Motor neuron (in vitro differentiated cells): ENCODE results near the gene ZNF358. TPM values are rescaled to one million over a fixed set of nuclear protein-coding genes. Genes with fewer than 3 reads are reported as not detected.

Experiments
- ATAC-seq, 8 experiments: fragments of 200-7000 bp; cut with Tn5 transposase; replicated peaks in 6 of 8; 2 replicates each; pipeline ENCODE4 v1.8.0; 2021; ENCODE audit warnings: mild to moderate bottlenecking in 8 of 8, moderate library complexity in 8 of 8
- H3K27ac ChIP-seq, 2 donors: fragments of 250-450 bp; sonication (Bioruptor Pico); 2 replicates each; pipeline ENCODE4 v1.9.0; 2021; ENCODE audit warnings: antibody characterized with exemption in 2 of 2, mild to moderate bottlenecking in 2 of 2, moderate library complexity in 1 of 2
- H3K4me1 ChIP-seq, 2 donors: fragments of 250-450 bp; sonication (Bioruptor Pico); replicated peaks in 1 of 2; 2 replicates each; pipeline ENCODE4 v1.6.1; 2021; ENCODE audit warnings: antibody characterized with exemption in 2 of 2, mild to moderate bottlenecking in 2 of 2, moderate library complexity in 1 of 2
- H3K4me3 ChIP-seq, 5 donors: fragments of 250-450 bp; sonication (Bioruptor Pico); 2 replicates each; pipeline ENCODE4 v1.9.0; 2021; ENCODE audit warnings: antibody characterized with exemption in 5 of 5, mild to moderate bottlenecking in 5 of 5, moderate library complexity in 4 of 5
- WGBS, 10 experiments: fragments of 450-650 bp; shearing (Covaris generic); methylation state at CpG; one replicate each; pipeline ENCODE4 v1.0.0; 2022; 5-methylcytosine and 5-hydroxymethylcytosine counted together
- in situ Hi-C, 9 experiments: fragments of 400-800 bp; cut with MboI; loops; one replicate each; pipeline ENCODE4 v1.15.0; 2021; ENCODE audit warnings: low sequenced_read_pairs in 9 of 9, low pct_unique_long_range_greater_than_20kb in 2 of 9; ENCODE audit not compliant: unreplicated experiment in 9 of 9
- total RNA-seq, 8 experiments: library from RNA; unstranded; fragments of 300-600 nt; gene quantifications; 2 replicates each; pipeline versions ENCODE4 v1.2.3 to v1.2.4, GENCODE V29; 2022

The ZNF358 gene
- total RNA-seq, 8 experiments from 2014 or later: 8.4 to 44.2 (median 26.5) TPM

DNA sequence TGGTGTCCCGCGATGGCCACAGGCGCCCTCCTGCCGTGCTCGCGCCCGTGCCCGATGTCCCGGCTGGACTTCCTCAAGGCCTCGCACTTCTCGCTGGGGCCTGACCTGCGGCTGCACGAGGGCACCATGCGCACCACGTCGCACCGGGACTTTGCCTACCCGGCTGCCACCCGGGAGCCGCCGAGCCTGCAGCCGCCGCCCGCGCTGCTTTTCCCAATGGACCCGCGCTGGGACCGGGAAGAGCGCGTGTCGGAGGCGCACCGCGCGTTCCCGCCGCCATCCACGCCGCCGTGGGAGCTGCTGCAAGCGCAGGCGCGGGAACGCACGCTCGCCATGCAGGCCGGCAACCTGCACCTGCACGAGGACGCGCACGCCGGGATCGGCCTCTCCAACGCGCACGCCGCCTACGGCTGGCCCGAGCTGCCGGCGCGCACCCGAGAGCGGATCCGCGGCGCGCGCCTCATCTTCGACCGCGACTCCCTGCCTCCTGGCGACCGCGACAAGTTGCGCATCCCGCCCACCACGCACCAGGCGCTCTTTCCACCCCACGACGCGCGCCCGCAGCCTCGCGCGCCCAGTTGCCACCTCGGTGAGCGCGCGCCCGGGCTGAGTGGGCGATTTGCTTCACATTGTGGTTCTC, 15.0 kb upstream of the ZNF358 start:
- 0 to 8% (median 4%) methylated on average over 3 to 16 of the region's 93 CpGs; no CpG with 5 or more reads in 6 of the 10 experiments for WGBS, 10 experiments
- in situ Hi-C loops: no loop called here
- peak overlapping the region; percentile 26 to 38 (median 31) for H3K4me3 ChIP-seq
- ATAC-seq: peak in 7 of 8 experiments; percentile 59 to 89 (median 87)
- H3K27ac ChIP-seq: peak overlapping the region; percentile 27 to 45
- peaks cover 9 to 16% of the 10 kb centered on the region in 2 donors for H3K4me1 ChIP-seq

DNA sequence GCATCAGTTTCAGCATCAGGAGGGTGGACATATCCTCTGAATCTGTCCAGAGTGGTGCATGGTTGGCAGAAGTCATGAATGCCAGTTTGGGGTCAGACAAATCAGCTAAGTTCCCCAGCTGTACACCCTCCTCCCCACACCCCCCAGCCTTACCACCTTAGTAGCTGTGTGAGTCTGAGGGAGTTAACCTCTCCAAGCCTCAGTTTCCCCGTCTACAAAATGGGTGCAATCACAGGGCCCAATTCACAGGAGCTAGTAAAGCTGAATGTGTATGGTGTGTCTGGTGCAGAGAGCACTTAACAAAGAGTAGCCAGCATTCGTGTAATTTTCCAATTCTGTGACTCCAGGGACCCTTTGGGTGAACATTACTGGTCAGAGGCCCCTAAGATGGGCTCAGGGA, 13.4 kb upstream of the ZNF358 start:
- 0% methylated on average over 1 to 2 of the region's 2 CpGs; no CpG with 5 or more reads in 7 of the 10 experiments for WGBS, 10 experiments
- H3K4me1 ChIP-seq: peaks cover 9 to 16% of the 10 kb centered on the region in 2 donors
- no peak overlapping the region for H3K27ac ChIP-seq
- H3K4me3 ChIP-seq: no peak overlapping the region
- in situ Hi-C loops: no loop called here
- ATAC-seq: no peak

DNA sequence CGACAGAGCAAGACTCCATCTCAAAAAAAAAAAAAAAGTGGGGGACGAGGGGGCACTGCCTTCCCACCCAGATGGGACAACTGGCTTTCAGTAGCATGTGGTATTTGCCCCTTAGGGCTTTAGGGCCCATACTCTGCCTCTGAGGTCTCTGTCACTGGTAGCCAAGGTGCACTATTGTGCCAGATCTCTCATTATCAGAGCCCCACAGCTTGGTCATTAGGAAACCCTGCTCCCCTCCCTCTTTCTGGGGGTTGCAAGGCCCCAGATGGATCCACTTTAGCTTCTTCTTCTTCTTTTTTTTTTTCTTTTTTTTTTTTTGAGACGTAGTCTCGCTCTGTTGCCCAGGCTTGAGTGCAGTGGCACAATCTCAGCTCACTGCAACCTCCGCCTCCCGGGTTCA, 11.2 kb upstream of the ZNF358 start:
- H3K27ac ChIP-seq: no peak overlapping the region
- in situ Hi-C loops: no loop called here
- H3K4me1 ChIP-seq: peaks cover 9 to 23% of the 10 kb centered on the region in 2 donors
- no peak for ATAC-seq
- H3K4me3 ChIP-seq: no peak overlapping the region
- 8 to 100% (median 40%) methylated on average over 1 to 4 of the region's 6 CpGs; no CpG with 5 or more reads in 3 of the 10 experiments for whole genome bisulfite sequencing, 10 experiments

DNA sequence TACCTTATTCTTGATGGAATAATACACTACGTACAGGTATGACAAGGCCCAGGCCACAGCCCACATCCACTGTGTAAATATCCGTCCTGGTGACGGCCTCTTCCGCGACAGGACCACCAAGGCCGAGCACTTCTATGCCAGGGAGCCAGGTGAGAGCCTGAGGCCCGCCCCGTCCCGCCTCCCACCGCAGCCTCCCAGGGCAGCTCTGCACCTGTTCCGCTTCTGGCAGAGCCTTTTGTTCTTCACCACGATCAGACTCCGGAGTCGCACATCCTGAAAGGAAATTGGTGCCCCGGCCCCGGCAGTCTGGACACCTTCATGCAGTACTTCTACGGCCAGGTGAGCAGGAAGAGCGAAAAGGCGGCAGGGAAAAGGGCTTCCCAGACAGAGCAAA, 10.6 kb upstream of the ZNF358 start:
- in situ Hi-C loops: no loop called here
- no peak for ATAC-seq
- peak overlapping the region in 1 of 2 donors; percentile 74 for H3K27ac ChIP-seq
- peaks cover 9 to 23% of the 10 kb centered on the region in 2 donors for H3K4me1 ChIP-seq
- WGBS, 10 experiments: 35 to 60% (median 58%) methylated on average over 1 to 4 of the region's 19 CpGs; no CpG with 5 or more reads in 7 of the 10 experiments
- peak overlapping the region in 2 of 5 donors; percentile 24 to 28 for H3K4me3 ChIP-seq

DNA sequence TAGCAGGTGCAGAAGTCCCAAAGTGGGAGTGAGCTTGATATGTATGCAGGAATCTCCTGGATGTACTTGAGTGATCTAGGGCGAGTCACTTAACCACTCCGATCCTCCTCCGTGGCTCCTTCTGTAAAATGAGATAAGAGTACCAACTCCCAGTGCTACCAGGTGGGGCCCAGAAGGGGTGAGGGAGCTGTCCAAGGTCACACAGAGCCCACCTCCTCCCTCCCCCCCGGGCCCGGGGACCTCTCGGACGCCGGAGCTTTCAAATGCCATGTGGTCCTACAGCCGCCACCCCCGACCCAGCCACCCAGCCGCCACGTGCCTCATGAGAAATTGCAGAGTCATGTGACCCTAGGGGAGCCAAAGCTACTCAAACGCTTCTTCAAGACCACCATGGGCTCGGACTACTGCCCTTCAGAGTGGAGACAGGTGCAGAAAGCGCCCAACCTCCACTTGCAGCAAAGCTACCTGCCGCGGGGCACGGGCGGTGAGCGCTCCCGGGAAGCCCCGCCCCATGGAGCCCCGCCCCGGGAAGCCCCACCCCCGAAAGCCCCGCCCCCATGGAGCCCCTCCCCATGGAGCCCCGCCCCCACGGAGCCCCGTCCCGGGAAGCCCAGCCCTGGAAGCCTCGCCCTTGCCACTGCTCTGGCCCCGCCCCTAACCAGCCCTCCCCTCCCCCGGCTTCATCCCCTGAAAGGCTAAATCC, 10.1 kb upstream of the ZNF358 start:
- H3K4me3 ChIP-seq: peak overlapping the region in 4 of 5 donors; percentile 14 to 28 (median 22)
- WGBS, 10 experiments: 0 to 48% methylated on average over 1 to 3 of the region's 33 CpGs; no CpG with 5 or more reads in 8 of the 10 experiments
- in situ Hi-C loops: no loop called here
- H3K4me1 ChIP-seq: peaks cover 9 to 18% of the 10 kb centered on the region in 2 donors
- H3K27ac ChIP-seq: peak overlapping the region; percentile 42 to 74
- ATAC-seq: peak in 5 of 8 experiments; percentile 3 to 43 (median 4)

DNA sequence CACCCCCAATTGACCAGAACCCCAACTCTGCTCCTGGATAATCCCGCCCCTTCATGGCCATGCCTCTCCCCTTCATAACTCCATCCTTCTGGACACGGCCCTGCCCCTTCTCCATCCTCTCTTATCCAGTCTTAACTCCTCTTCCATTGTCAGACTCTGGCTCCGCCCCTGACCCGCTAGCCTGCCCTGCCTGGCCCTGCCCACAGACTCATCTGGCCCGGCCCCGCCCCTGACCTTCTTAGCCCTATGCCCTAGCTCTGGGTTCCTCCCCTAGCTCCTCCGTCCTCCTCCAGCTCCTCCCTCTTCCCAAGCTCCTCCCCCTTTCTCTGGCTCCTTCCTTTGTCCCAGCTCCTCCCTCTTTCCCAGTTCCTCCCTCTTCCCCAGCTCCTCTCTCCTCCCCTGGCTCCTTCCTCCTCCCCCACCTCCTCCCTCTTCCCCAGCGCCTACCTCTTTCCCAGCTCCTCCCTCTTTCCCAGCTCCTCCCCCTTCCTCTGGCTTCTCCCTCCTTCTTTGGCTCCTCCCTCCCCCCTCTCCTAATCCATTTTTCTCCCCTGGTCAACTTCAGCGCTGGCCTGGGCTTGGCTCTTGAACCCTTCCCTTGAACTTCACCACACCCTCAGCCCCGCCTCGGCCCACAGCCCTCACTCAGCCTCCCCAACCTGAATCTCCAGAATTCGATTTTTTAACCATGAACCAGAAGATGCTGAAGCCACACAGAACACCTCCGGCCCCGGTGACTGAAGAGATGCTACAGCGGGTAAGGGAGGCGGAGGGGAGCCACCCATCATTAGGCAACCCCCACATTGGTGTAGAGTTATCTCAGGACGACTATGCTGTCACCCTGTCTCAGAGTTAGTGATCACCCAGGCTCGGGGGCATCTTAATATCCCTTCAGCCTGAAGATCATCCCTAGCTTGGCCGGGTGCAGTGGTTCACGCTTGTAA, 9.2 kb upstream of the ZNF358 start:
- Histone ChIP-seq H3K27ac (peak overlapping the region in 1 of 2 donors; percentile 10), H3K4me1 (peaks cover 9 to 18% of the 10 kb centered on the region in 2 donors), H3K4me3 (no peak overlapping the region)
- WGBS, 10 experiments: 0 to 88% (median 41%) methylated on average over 2 to 5 of the region's 20 CpGs; no CpG with 5 or more reads in 5 of the 10 experiments
- peak; percentile 45 to 89 (median 76) for ATAC-seq
- in situ Hi-C loops: no loop called here

DNA sequence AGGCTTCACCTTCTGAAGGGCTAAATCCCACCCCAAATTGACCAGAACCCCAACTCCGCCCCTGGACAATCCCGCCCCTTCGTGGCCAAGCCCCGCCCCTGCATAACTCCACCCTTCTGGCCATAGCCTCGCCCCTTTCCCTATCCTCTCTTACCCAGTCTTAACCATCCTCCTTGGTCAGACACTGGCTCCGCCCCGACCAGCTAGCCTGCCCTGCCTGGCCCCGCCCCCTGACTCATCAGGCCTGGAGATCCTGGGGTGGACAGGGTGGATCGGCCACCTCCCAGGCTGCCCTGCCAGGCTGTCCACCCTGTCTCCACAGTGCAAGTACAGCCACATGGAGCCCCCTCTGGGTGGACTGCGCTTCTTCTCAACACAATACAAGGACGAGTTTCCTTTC, 8.0 kb upstream of the ZNF358 start:
- peak; percentile 69 to 94 (median 85) for ATAC-seq
- H3K4me3 ChIP-seq: no peak overlapping the region
- 7% methylated on average over 3 of the region's 11 CpGs; no CpG with 5 or more reads in 9 of the 10 experiments for WGBS, 10 experiments
- in situ Hi-C loops: no loop called here
- H3K4me1 ChIP-seq: peaks cover 9 to 18% of the 10 kb centered on the region in 2 donors
- H3K27ac ChIP-seq: peak overlapping the region; percentile 44 to 83

DNA sequence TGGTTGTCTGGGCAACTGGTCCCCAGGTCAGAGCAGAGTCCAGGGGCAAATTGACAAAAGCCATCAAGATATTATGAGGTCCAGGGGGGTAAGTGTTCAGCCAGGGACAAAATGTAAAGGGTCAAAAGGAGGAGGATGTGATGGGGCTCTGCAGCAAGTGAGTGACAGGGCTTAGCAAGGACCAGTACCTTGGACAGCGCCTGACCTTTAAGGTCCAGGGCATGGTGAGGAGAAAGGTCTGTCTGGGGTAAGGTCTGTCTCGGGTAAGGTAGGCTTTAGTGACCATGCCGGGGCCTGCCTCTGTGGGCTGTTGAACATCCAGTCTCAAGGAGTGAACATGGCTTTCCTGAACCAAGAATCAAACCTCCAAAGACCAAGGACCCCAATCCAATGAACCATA, 6.3 kb upstream of the ZNF358 start:
- in situ Hi-C loops: no loop called here
- H3K27ac ChIP-seq: no peak overlapping the region
- no peak overlapping the region for H3K4me3 ChIP-seq
- WGBS, 10 experiments: 0 to 39% (median 24%) methylated on average over 1 to 3 of the region's 3 CpGs; no CpG with 5 or more reads in 5 of the 10 experiments
- ATAC-seq: no peak
- peaks cover 9 to 18% of the 10 kb centered on the region in 2 donors for H3K4me1 ChIP-seq

DNA sequence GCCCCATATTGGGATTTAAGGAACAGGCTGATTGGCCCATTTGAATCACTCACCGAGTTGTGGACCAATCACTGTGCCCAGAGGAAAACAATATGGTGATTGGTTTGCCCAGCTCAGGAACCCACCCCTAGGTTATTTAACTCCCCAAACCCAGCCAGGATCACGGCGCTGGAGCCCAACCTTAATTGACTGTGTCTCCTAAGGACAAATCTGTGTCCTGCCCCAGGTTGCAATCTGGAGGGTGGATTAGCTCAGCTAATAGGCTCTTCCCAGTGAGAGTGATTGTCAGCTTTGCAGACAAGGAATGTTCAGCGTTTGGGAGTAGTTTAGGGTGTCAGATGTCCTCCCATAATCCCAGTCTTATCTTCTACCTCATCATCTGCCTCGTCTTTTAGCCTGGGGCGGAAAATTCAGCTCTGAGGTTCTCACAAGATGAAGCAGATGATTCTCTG, 3.5 kb upstream of the ZNF358 start:
- no peak overlapping the region for H3K4me3 ChIP-seq
- no peak overlapping the region for H3K27ac ChIP-seq
- ATAC-seq: peak in 3 of 8 experiments; percentile 2 to 20 (median 11)
- H3K4me1 ChIP-seq: peaks cover 14 to 26% of the 10 kb centered on the region in 2 donors
- 10 to 100% (median 79%) methylated on average over 1 to 4 of the region's 6 CpGs; no CpG with 5 or more reads in 2 of the 10 experiments for WGBS, 10 experiments
- in situ Hi-C loops: no loop called here

DNA sequence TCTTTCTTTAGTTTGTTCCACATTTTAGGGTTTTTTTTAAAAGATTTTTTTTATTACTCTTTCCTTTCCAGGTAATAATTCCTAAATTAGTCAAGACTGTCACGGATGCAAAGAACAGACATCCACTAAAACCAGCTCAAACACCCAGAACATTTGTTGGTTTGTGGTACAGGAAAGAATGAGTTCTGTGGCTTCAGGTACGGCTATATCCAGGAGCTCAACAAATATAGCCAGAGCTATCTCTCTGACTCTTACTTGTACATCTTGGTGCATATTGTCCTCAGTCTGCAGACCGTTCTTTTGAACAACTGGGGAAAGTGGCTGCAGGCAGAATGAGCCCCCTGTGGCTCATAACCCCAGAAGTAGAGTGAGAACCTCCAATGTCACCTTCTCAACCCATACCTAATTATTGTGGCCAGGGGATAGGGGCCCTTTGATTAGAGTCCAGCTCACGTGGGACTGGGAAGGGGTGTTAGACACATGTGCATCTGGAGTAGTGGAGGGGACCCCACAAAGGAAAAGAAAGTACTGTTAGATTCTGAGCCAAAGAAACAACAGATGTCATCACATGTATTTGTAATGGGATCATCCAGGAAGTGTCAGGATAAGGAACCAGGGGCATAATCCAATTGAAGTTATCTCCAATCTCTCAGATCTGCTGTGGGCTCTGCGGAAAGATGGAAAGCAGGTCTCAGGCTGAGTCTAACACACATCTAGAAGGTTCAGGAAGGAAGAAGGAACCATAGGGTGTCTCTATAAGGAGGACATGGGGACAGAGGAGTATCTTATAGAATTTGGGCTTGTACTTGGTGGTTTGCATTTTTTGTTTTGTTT, 1.9 kb upstream of the ZNF358 start:
- Histone ChIP-seq H3K27ac (no peak overlapping the region), H3K4me3 (no peak overlapping the region), H3K4me1 (peaks cover 14 to 21% of the 10 kb centered on the region in 2 donors)
- in situ Hi-C loops: no loop called here
- 20 to 100% (median 91%) methylated on average over 1 to 3 of the region's 5 CpGs; no CpG with 5 or more reads in 1 of the 10 experiments for WGBS, 10 experiments
- no peak for ATAC-seq

DNA sequence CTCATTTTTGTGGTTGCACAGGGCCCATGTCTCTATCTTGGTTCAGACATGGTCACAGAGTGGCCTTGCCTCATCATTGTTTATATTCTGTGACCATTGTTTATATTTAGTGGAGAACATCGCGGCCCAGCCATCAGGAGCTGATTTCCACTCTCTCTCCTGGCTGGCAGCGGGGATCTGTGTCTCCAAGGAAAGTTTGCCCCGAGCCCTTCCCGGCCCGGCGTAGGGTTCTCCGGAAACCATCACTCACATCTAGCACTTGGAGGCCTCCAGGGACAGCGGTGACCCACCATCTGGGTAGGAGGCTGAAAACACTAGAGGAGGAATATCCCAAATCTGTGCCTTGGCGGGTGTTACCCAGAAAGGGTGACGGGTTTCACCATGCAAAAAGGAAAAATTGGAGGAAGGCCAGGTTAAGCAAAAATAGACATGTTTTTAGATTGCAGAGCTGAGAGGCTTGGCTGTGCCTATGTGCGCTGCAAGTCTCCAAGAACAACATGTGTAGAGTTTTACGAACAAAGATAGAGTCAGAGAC, 726 bp upstream of the ZNF358 start:
- peak in 2 of 8 experiments; percentile 4 to 6 for ATAC-seq
- WGBS, 10 experiments: 43 to 93% (median 67%) methylated on average over 2 to 10 of the region's 13 CpGs
- peaks cover 14 to 21% of the 10 kb centered on the region in 2 donors for H3K4me1 ChIP-seq
- in situ Hi-C loops: no loop called here
- peak overlapping the region; percentile 67 to 78 (median 74) for H3K4me3 ChIP-seq
- peak overlapping the region; percentile 80 to 88 for H3K27ac ChIP-seq
